HG03045 (cell line): ENCODE data around the gene RAB11FIP4.
A peak's percentile ranks its signal among the peaks of the same experiment; 100 is the strongest.

Source experiments
- ATAC-seq: cut with Tn5 transposase; IDR thresholded peaks from one replicate; pipeline ENCODE4 v1.9.1; 2021; ENCODE audit warnings: mild to moderate bottlenecking, moderate library complexity; ENCODE audit not compliant: unreplicated experiment

The RAB11FIP4 gene

DNA sequence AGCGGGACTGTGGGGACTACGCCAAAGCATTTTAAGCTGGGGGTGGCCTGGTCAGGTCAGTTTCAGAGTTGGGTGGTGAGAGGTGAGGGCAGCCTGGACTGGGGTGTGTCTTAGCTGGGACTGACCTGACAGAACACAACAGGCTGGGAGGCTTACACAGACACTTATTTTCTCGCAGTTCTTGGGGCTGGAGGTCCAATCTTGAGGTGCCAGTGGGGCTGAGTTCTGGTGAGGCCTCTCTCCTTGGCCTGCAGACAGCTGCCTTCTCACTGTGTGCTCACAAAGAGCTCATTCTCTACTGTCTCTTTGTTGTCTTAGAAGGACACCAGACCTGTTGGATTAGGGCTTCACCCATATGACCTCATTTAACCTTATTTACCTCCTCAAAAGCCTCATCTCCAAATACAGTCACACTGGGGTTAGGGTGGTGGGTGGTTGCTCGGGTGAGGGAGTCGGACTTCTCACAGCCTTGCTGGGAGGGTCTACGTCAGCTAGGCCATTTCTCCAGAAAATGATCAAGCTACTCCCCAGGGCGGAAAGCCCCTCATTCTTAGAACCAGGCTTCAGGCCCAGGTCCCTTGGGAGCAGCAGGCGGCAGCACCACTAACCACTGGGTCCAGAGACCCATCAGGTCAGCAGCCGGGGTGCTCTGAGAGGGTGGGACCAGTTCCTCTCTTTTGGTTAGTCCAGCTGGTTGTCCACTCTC, 149.3 kb downstream of the RAB11FIP4 start:
- no peak for ATAC-seq

DNA sequence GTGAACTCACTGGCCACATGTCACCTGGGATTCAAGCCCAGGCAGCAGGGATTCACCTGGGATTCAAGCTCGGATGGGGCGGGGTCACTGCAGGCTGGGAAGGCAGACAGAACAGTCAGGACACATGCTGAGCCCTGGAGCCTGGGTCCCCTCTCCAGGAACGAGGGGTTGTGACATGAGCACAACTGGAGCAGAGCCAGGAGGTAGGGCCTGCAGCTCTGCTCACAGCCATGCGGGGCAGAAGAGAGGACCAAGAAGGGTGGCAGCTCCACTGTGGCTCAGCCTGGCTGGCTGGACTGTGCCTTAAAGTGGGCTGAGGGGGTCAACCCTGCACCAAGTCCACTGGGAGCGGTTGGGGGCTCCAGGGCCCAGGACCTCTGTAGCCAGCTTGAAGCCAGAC, 150.1 kb downstream of the RAB11FIP4 start:
- no peak for ATAC-seq

- ATAC-seq = no peak
These were observed 152.7 kb downstream of the RAB11FIP4 start for GRCh38 chr17:31544186-31544585.

DNA sequence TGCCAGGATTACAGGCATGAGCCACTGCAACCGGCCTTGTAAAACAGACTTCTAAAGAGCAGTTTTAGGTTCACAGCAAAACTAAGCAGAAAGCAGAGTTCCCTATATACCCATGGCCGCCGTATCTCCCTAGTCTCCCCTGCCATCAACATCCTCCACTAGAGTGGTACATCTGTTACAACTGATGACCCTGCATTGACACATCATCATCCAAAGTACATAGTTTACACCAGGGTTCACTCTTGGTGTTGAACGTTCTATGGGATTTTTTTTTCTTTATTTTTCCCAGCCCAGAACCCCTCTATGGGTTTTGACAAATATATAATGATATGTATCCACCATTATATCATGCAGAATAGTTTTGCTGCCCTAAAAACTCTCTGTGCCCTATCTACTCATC, 155.2 kb downstream of the RAB11FIP4 start:
- no peak for ATAC-seq

- no peak for ATAC-seq
These were observed 157.2 kb downstream of the RAB11FIP4 start for GRCh38 chr17:31548709-31549108.

GRCh38 chr17:31549121-31549524, 157.6 kb downstream of the RAB11FIP4 start:
- peak; percentile 15 for ATAC-seq

DNA sequence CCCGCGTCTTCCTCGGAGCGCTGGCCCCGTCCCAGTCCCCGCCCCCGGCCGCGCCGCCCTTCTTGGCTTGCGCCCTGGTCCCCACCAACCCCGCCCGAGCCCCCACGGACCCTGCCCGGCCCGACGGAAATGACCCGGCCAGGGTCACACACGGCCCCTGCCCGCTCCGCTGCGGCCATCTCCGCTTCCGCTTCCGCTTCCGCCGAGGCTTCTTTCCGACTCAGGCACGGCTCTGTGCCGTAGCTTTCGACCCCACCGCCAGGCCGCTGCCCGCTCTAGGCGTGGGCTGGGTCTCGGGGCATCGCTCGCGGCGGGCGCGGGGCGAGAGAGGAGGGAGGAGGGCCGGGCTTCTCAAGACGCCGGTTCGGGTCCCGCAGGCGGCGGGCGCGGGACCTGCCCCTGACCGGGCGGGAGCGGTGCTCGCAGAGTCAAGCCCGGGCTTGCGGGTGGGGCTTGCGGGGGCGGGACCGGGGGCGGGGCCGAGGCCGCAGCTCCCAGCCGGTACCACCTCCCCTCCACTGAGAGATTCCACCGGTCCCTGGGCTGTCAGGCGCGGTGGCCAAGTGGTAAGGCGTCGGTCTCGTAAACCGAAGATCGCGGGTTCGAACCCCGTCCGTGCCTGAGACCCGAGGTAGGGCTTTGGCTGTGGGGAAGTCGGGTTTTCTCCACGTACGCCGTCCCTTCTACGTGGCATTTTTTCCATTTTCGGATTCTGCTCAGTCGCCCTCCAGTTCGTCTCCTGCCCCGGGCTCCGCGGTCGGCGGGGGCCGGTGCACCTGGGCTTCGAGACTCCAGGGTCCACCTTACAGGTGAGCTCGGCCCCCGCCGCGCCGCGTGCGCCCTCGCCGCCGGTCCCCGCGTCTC, 158.3 kb downstream of the RAB11FIP4 start:
- ATAC-seq = peak; percentile 77

- ATAC-seq = no peak
These were observed 159.0 kb downstream of the RAB11FIP4 start for GRCh38 chr17:31550389-31551056.

GRCh38 chr17:31552568-31552967, 161.1 kb downstream of the RAB11FIP4 start:
- ATAC-seq = no peak

- no peak for ATAC-seq
These were observed 162.0 kb downstream of the RAB11FIP4 start for GRCh38 chr17:31553506-31553905.

DNA sequence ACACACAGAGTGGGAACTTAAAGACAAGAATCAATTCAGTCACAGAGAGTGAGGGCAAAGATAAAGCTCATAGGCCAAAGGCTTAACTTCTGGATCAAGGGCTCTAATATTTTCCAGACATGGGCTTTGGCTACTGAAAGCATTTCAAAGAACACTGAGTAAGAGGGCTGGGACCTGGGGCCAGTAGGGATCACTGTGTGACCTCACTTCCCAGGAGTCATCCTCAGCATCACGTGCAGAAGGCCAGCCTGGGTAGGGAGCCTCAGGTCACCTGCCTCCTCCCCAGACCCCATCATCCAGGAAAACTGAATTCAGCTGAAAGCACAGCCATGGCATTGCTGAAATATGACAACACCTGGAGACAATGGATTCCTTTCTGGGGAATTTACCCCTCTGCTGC, 163.5 kb downstream of the RAB11FIP4 start:
- no peak for ATAC-seq

DNA sequence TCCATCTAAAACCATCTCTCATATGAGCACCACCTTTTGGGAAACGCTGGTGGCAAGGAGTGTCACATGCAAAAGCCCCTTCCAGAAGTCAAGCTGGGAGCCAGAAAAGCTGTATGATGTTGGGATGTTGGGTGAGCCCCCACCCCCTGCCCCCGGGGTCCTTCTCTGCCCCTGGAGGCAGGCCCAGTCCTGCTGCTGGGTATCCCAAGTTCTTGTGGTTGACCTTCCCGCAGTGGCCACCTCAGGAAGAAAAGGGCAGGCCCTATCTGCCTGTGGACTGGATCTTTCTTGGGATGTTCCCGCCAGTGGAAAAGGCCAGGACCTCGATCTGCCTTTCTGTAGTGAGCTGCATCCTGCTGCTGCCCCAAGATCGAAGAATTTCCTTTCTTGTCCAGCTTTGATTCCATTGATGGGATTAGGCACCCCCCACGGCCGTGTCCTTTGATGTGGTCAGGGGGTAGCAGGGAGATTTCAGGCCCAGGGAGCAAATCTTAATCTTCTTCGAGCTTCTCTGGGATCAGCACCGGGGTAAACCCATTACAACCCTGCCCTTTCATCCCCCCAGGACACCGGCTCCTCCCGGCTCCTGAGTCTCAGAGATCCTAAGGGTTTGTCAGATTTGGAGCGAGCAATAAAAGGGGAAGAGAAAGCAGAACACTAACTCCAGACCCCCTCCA, 165.6 kb downstream of the RAB11FIP4 start:
- ATAC-seq = no peak

GRCh38 chr17:31558748-31559583, 167.5 kb downstream of the RAB11FIP4 start:
- peak; percentile 52 for ATAC-seq

- no peak for ATAC-seq
These were observed 168.4 kb downstream of the RAB11FIP4 start for GRCh38 chr17:31559584-31560501.

- ATAC-seq = no peak
These were observed 169.3 kb downstream of the RAB11FIP4 start for GRCh38 chr17:31560616-31561235.

DNA sequence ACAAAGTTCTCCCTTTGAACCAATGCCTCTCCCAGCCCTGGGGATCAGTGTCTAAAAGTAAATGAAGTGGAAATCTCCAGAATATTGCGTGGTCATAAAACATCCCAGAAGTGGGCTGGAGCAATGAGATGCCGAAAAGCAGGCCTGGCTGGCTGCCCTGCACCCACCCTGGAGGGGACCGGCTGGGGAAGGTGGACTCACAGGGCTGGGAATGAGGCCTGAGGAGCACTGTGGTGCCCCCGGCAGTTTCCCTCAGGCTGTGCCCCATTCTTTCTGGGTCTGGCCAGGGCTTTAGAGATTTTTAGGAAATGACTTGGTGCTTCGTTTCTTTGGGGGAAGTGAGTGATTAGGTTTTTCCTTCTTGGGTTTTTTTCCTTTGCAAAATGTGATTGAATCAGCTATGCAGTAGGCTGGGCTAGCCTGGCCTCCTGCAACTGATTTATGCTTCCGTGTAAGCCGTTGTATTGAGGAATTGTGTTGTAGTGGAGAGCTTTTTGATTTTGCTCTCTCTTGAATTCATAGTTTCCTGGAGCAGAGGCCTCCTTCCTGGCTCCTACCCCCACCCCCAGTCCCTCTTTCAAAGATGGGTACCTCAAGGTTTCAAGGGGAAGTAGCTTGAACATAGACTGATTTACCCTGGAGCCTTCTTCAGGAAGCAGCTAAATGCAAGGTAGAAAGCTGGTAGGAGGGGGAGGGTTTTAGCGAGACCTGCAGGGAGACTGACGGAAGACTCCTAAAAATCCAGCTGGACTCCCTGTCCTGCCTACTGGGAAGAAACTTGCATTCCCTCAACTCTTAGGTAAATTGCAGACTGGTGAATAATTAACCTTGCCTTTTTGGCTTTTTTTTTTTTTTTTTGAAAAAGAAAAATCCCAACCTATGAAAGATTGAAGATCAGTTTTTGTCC, 170.2 kb downstream of the RAB11FIP4 start:
- ATAC-seq = no peak

DNA sequence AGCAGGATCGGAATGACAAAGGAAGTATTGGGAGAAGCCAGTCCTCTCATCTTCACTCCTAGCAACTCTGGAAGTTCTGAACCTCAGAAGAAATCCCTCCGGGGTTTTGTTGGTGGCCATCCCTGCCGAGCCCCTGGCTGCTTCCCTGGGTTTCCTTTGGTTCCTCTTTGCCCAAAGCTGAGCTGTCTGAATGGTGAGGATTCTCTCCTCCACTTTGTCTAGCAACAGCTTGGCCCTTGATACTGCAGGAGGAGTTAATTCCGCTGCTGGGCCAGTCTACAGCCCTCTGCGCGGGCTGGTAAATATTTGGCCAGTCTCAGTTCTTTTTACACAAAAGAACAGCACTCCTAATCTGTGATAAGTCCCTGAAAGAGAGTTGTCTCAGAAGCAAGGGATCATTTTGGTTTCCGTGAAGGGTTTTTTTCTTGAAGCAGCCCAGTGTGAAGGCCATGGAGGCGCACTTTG, 170.9 kb downstream of the RAB11FIP4 start:
- ATAC-seq = no peak

DNA sequence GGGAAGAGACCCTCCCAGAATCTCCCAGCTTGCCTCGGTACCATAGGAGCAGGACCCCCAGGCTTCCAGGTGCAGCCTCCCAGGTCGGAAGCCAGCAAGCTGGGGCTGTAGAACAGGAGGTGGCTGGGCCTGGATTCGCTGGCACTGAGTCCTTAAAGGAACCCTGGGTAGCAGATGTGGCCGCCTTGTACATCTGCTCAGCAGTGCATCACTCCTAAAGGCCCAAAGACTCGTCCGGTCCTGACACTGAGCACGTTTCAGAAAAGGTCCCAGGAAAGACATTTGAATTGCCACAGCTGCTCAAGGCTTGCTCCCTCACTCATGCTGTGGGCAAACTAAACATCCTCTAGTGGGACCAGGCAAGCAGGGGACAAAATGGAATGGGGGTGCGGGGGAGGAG, 172.8 kb downstream of the RAB11FIP4 start:
- no peak for ATAC-seq
